PFSK-1 (cell line): Measurements from ENCODE around the gene HOXA6.

Experiments used
- POLR2AphosphoS5 ChIP-seq: IDR thresholded peaks from 2 replicates; pipeline ENCODE4 v1.6.1; 2012; ENCODE audit warnings: low read depth, mild to moderate bottlenecking, control low read depth, low read length, moderate library complexity
- REST ChIP-seq, 2 experiments: IDR thresholded peaks; 2 replicates each; pipeline versions ENCODE4 v1.6.1 to v1.8.0; 2011 to 2012; ENCODE audit warnings: low read depth in 2 of 2, low read length in 2 of 2, control low read depth in 1 of 2, inconsistent platforms in 1 of 2, mild to moderate bottlenecking in 1 of 2, moderate library complexity in 1 of 2; ENCODE audit not compliant: insufficient read depth in 1 of 2
- TAF1 ChIP-seq: IDR thresholded peaks from 2 replicates; pipeline ENCODE4 v1.6.1; 2012; ENCODE audit warnings: low read length, control low read depth, borderline replicate concordance; ENCODE audit not compliant: insufficient read depth

GRCh38 chr7:27149842-27150567, 2.4 kb upstream of the HOXA6 start:
- no peak for TF ChIP-seq POLR2AphosphoS5
- no peak for TF ChIP-seq TAF1
- no peak for TF ChIP-seq REST (IDR thresholded peaks at IDR 0.05; ENCODE audit: insufficient read depth in 1 of 2, low read depth in 2 of 2, low read length in 2 of 2)
